GM18526 (cell line): ENCODE results near the gene UCN2.

Source experiments
- POLR2A ChIP-seq: IDR thresholded peaks from 3 replicates; pipeline ENCODE4 v1.6.1; 2011; ENCODE audit not compliant: insufficient read length; ENCODE audit errors: extremely low read depth

UCN2 gene

GRCh38 chr3:48595075-48595525, 31.5 kb upstream of the UCN2 start, which contains the start of gene COL7A1:
TSS of gene COL7A1 (minus strand) at chr3:48595329. CDS start at chr3:48595159, 170 bp downstream.
- no peak for TF ChIP-seq POLR2A

GRCh38 chr3:48594417-48595049, 31.0 kb upstream of the UCN2 start:
- no peak for TF ChIP-seq POLR2A

- no peak for TF ChIP-seq POLR2A
Measured at GRCh38 chr3:48593337-48593736, 29.8 kb upstream of the UCN2 start.

GRCh38 chr3:48592519-48593087, 29.0 kb upstream of the UCN2 start:
- TF ChIP-seq POLR2A: no peak

- no peak for TF ChIP-seq POLR2A
Measured at GRCh38 chr3:48591886-48592518, 28.4 kb upstream of the UCN2 start.

- no peak for TF ChIP-seq POLR2A
Measured at GRCh38 chr3:48591436-48591835, 27.9 kb upstream of the UCN2 start.

GRCh38 chr3:48588230-48588629, 24.6 kb upstream of the UCN2 start:
- no peak for TF ChIP-seq POLR2A

GRCh38 chr3:48587686-48588085, 24.1 kb upstream of the UCN2 start:
- no peak for TF ChIP-seq POLR2A

GRCh38 chr3:48585411-48585810, 21.8 kb upstream of the UCN2 start:
- TF ChIP-seq POLR2A: no peak

GRCh38 chr3:48584836-48585235, 21.3 kb upstream of the UCN2 start:
- no peak for TF ChIP-seq POLR2A

- no peak for TF ChIP-seq POLR2A
Measured at GRCh38 chr3:48581621-48582481, 18.3 kb upstream of the UCN2 start.

GRCh38 chr3:48576647-48577046, 13.1 kb upstream of the UCN2 start:
- TF ChIP-seq POLR2A: no peak

GRCh38 chr3:48575366-48575765, 11.8 kb upstream of the UCN2 start:
- no peak for TF ChIP-seq POLR2A

- TF ChIP-seq POLR2A: no peak
Measured at GRCh38 chr3:48573973-48574585, 10.5 kb upstream of the UCN2 start.

GRCh38 chr3:48572517-48572916, 8.9 kb upstream of the UCN2 start:
- TF ChIP-seq POLR2A: no peak

GRCh38 chr3:48571938-48572337, 8.4 kb upstream of the UCN2 start:
- no peak for TF ChIP-seq POLR2A
